GM18505 (cell line): Measurements from ENCODE around the gene SLC51B.
"Not testable (repeated sequence)": the region's sequence is repeated elsewhere in the genome, so short reads cannot be mapped to it uniquely, and the experiment has no call there.

Experiments
- ATAC-seq: cut with Tn5 transposase; IDR thresholded peaks from one replicate; pipeline ENCODE4 v1.9.1; 2021; ENCODE audit not compliant: unreplicated experiment
- POLR2A ChIP-seq: IDR thresholded peaks from 4 replicates; pipeline ENCODE4 v1.6.1; 2011; ENCODE audit warnings: borderline replicate concordance; ENCODE audit not compliant: insufficient read depth, insufficient read length; ENCODE audit errors: extremely low read depth

The SLC51B gene

DNA sequence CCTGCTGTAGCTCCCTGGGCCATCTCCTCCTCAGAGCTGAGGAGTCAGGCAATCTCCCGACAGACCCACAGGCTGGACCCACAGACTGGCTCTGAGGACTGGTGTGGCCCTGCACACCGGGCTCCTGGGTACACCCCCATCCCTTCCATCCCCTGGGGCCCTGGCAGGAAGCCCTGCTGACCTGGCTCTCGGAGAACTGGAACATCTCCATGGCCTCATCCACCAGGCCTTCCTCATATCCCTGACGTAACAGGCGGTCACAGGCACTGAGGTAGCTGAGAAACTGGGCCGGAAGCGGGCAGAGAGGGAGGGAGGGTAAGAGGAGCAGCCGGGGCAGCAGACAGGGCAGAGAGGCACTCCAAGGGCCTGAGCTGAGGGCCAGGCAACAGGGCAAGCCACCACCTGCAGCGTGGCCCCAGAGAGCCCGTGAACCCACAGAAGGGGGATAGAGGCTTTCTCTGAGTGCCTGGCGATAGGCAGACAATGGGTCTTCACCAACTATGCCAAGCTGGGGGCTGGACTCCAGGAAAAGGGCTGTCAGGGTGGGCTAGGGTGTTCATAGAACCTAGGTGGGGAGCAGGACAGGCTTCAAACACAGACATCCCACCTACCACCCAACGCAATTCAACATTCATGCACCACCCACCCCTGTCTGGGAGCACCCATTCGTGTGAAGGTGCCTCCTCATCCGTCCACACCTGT, 49.3 kb downstream of the SLC51B start:
- no peak for ATAC-seq

DNA sequence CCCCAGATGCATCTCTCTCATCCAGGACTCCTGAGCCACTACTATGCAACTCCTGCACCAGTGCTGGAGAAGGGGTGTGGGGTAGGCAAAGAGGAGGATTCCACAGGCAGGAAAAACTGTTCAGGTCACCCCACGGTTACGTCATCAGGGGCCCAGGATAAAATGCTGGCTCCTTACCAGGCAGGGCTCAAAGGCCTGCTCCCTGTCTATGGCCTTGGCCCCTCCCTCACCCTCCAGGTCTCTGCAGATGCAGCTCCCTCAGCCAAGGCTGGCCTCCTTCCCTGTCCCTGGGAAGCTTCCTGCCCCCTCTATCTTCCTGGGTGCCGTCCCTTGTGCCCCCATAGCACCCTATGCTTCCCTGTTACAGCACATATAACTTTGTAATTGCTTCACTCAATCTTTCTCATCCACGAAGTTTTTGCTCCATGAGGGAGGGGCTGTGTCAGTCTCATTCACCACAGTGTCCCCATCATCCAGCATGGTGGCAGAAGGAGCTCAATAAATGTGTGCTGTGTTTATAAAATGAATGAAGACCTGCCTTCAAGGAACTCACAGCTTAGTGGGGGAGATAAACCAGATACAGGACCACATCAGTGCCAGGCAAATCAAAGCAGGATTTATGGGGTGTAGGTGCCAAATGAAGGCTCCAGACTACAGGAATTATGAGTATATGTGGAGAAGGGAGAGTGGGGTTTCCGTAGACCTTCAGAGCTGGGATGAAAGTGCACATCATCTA, 50.0 kb downstream of the SLC51B start:
- ATAC-seq = no peak
- TF ChIP-seq POLR2A = no peak

More for the DNA sequence above, 49.3 kb downstream of the SLC51B start:
- no peak for TF ChIP-seq POLR2A

DNA sequence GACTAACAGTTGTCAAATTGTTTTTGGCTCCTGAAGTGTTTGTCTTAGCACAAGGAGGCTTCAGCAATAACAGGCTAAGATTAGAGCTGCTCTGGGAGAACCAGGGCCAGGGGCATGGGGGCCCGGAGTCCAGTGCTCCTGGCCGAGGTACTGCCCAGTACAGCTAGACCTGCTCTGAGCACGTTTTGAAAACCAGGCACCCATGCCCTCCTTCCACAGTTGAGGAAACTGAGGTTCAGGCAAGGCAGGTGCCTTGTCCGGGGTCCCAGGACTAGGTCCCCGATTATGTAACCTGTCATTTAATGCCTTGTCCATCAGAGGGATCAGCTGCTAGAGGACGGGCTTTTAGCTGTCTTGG, 50.5 kb downstream of the SLC51B start:
- TF ChIP-seq POLR2A = no peak
- no peak for ATAC-seq

DNA sequence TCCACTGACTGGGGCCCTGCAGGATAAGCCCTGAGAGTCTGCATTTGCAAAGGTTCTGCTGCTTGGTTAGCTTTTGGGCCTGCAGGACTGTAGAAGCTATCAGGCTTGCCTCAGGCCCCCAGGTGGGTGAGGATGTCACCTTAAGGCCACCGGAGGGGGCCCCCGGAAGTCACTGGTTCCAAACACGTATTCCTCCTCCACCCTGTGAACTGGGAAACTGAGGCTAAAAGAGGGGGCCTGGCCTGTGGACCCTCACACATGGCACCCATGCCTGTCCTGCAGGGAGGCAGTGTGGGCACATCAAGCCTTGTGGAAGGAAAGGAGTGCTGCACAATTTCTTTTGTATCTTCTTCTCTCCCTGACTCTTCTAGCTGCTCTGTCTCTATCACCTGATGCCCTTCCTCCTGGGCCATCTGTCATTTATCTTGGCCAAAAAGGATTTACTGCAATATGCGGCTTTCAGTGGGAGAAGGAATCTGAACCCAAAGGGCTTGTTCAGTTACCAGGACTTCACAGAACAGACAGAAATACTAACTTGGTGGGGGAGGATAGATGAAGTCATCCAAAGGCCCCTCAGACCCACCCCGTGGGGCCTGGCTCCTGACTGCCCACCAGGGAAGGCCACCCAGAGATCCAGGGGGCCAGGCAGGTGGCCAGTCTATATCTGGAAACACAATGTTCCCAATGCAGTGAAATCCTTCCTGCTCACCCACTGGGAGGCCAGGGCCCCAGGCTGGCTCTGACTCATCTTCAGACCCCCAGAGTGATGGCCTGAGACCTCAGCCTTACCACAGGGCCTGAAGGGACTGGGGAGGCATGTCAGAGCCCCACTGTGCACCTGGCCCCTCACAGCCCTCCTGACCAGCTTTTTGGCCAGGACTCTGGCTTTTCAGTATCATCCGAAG, 51.5 kb downstream of the SLC51B start:
- TF ChIP-seq POLR2A = no peak
- ATAC-seq = no peak

DNA sequence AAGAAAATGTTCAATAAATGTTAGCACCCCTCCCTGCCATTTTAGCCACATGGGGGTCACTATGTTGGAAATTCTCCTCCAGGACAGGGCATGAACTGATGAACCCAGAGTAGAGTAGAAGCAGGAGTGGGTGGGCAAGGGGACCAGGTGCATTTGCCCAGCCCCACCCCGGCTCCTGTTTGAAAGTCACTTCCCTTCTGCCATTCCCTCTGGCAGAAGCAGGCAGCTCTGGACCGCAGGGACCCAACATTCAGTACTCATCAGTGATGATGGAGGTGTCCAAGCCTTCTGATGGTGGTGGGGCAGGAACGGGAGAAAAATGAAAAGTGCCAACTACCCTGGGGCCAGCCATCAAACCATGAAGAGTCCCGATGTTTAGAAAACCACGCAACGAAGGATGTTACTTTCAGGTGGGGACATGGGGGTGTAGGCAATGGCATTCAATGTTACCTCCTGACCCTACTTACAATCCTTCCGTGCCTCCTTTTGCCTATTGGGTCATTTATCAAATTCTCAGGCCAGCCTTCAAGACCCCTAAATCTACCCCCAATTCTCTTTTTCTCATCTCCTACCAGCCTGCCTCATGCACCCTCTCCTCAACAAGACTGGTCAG, 52.6 kb downstream of the SLC51B start:
- ATAC-seq = no peak
- no peak for TF ChIP-seq POLR2A

DNA sequence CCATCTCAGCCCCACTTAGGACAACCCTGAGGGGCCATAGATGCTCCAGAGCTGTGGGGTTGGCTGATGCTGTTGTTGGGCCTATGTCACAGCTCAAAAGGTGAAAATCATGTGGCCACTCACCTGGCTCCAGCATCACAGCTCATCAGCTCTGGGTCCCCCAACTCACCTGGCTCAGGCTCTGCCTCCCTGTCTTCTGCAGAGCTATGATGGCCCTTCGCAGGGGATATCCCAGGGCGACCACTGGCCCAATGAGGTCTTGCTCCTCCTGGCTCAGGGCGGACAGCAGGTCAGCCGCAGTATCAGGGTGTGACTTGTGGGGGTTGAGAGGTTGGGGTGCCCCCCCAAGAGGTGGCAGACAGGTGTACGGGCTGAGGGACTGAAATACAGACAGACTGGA, 54.1 kb downstream of the SLC51B start:
- ATAC-seq = no peak
- no peak for TF ChIP-seq POLR2A

GRCh38 chr15:65099801-65100200, 54.6 kb downstream of the SLC51B start:
- ATAC-seq = not testable (repeated sequence)

DNA sequence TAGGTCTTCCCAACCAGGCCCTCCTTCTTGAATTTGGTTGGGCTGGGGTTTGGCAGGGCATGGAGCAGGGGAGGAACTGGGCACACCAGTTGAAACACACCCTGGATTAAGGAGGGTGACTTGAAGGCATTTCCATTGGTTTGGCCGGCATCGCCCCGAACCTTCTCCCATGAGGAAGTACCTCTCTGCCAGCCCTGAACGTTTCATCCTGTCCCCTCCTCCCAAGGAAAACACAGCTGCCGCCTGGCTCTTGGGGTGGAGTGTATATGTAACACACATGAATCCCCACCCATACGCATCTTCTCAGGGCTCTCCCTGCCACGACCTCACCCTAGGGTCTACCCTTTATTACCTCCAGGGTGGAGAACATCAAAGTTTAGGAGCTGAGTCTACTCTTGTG, 55.3 kb downstream of the SLC51B start:
- no peak for ATAC-seq
- TF ChIP-seq POLR2A = no peak

DNA sequence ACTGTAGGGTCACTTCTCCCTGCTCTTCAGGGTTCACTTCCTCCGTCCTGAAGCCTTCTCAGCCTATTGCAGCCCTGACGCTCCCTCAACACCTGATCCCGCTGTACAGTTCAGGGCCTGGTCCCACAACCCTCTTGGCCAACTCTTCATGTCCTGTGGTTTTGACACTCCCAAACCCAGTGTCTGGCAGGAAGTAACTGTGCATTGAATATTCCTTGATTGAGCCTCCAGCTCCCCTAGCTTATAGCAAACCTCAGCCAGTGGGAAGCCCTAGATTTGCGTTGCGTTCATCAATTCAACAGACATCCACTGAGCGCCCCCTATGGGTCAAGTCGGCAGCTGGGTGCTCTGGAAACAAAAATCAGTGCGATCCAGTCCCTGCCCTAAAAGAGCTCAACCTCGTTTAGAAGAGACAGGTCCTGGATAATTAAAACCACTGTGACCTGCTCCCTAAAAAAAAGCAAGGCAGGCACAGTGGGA, 56.3 kb downstream of the SLC51B start:
- ATAC-seq = no peak
- TF ChIP-seq POLR2A = no peak

DNA sequence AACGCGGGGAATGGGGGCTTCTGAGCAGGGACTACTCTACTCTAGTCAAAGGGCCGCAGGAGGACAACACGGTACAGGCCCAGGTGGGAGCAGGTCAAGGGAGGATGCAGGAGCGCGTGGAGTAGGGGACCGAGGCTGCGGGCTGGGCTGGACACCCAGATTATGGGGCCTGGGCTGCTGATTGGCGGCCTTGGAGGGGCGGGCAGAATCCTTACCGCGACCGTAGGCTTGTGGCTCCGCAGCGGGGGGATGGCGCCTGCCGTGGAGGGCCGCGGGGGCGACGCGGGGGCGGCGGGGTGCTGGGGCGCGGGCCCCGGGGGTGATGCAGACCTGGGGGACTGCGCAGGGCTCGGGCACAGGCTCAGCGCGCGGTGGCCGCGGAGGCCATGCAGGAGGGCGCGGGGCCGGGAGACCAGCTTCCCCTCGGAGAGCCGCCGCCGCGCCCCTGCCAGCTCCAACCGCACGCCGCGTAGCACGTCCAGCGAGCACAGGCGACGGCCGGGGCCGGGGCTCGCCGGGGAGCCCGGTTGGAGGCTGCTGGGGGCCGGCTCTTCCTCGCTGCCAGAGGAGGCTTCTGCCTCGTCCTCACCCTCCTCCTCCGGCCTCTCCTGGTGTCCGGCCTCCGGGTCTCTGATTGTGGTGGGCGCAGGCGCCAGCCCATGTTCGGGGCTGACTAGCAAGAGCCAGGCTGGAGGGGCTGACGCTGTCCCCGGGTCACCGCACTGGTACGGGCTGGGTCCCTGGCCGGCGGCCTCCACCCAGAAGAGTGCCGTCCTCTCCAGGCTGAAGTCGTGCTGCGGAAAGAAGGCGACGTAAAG, 56.9 kb downstream of the SLC51B start:
- TF ChIP-seq POLR2A = no peak
- ATAC-seq = no peak

- no peak for ATAC-seq
Observed at GRCh38 chr15:65102912-65103311, 57.7 kb downstream of the SLC51B start.

More at GRCh38 chr15:65102912-65103311, 57.7 kb downstream of the SLC51B start:
- no peak for TF ChIP-seq POLR2A
